Measurements from ENCODE around the gene LUM.

DNA sequence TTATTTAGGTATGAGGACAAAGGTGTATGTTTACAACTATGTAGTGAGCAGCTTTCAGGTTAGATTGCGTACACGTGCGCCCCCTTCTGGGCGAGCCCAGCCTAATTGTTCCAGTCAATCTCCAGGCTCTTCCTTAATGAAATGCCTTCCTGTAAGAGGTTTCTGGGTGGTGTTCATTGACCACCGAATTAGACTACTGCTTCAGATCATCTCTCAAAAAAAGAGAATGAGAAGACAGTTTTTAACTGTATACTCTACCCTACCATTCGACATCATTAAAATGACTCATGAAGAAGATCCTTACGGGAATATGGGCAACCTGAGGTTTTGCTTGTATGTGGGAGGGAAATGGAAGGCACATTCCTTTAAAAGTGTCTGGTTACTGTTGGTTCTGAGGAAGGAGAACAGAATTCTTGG lies 2.1 kb downstream of the LUM start:
- TF ChIP-seq, protein P1, sequence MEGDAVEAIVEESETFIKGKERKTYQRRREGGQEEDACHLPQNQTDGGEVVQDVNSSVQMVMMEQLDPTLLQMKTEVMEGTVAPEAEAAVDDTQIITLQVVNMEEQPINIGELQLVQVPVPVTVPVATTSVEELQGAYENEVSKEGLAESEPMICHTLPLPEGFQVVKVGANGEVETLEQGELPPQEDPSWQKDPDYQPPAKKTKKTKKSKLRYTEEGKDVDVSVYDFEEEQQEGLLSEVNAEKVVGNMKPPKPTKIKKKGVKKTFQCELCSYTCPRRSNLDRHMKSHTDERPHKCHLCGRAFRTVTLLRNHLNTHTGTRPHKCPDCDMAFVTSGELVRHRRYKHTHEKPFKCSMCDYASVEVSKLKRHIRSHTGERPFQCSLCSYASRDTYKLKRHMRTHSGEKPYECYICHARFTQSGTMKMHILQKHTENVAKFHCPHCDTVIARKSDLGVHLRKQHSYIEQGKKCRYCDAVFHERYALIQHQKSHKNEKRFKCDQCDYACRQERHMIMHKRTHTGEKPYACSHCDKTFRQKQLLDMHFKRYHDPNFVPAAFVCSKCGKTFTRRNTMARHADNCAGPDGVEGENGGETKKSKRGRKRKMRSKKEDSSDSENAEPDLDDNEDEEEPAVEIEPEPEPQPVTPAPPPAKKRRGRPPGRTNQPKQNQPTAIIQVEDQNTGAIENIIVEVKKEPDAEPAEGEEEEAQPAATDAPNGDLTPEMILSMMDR (IDR thresholded peaks at IDR 0.05): peak; percentile 36; the same call in 2 of the 3 replicates
- TF ChIP-seq EHF (CRISPR knock-in tag; IDR thresholded peaks at IDR 0.05) (no peak), POLR2AphosphoS2 (conservative IDR thresholded peaks at IDR 0.05; ENCODE audit: low read length) (no peak), EHMT2 (IDR thresholded peaks at IDR 0.05; ENCODE audit: low read depth) (no peak), EP300 (IDR thresholded peaks at IDR 0.05) (no peak)
- TF ChIP-seq, protein P2, sequence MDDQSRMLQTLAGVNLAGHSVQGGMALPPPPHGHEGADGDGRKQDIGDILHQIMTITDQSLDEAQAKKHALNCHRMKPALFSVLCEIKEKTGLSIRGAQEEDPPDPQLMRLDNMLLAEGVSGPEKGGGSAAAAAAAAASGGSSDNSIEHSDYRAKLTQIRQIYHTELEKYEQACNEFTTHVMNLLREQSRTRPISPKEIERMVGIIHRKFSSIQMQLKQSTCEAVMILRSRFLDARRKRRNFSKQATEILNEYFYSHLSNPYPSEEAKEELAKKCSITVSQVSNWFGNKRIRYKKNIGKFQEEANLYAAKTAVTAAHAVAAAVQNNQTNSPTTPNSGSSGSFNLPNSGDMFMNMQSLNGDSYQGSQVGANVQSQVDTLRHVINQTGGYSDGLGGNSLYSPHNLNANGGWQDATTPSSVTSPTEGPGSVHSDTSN (IDR thresholded peaks at IDR 0.05): no peak
